ENCODE data around the gene CREG2. TPM values are rescaled to one million over a fixed set of nuclear protein-coding genes. Genes with fewer than 3 reads are reported as not detected.

CREG2 gene
- total and polyA plus RNA-seq, 2 donors (not counting 1 experiment from before 2014, with no cell fraction given) = 0.10 TPM; not detected in 1

DNA sequence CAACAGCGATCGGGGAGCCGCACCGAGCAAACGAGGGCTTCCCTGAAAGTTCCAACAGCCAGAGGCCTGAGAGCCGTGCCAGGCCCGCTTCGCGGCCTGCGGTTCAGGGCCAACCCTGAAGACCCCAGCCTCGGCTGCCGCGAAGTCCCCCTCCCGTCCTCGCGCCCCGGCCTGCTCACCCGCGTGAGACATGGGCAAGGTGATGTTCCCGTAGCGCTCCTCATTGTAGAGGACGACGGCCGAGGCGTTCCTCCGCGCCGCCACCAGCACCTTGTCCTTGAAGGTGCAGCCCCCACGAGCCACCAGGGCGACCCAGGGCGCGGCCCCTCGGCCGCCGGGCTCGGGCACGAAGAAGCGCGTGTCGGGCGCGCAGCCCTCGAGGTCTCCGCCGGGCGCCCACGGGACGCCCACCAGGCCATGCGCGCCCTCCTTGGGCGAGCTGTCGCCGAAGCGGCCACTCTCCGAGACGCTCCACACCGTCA lies 79.3 kb downstream of the CREG2 start:
- Histone ChIP-seq H3K4me2 (replicated peaks; ENCODE audit: low read depth, low read length, poor library complexity, severe bottlenecking) (peak overlapping the region; percentile 90), H3K27ac (ENCODE audit: low read length in 2 of 2) (peak overlapping the region; percentile 84 to 85), H4K20me1 (ENCODE audit: control insufficient read depth, insufficient read depth, low read length, poor library complexity, severe bottlenecking) (peaks cover 24% of the 10 kb centered on the region), H3K4me1 (ENCODE audit: control insufficient read depth in 2 of 2, insufficient read depth in 2 of 2, low read length in 2 of 2) (peaks cover 32 to 44% of the 10 kb centered on the region in 2 donors), H3K27me3 (replicated peaks in 1 of 4; ENCODE audit: control extremely low read depth in 1 of 4, control insufficient read depth in 3 of 4, insufficient read depth in 4 of 4, low read length in 3 of 4) (no peaks in the 10 kb centered on the region), H3K79me2 (ENCODE audit: control insufficient read depth, insufficient read depth, low read length) (peaks cover 56% of the 10 kb centered on the region), H2AFZ (ENCODE audit: insufficient read depth, low read depth, low read length, poor library complexity, severe bottlenecking) (peak overlapping the region; percentile 88), H3K36me3 (replicated peaks in 1 of 2; ENCODE audit: control extremely low read depth in 1 of 2, control insufficient read depth in 1 of 2, extremely low read depth in 1 of 2, insufficient read depth in 2 of 2, low read length in 1 of 2) (peaks cover 0 to 6% of the 10 kb centered on the region in 2 experiments), H3K9me3 (ENCODE audit: control extremely low read depth in 1 of 3, control insufficient read depth in 2 of 3, insufficient read depth in 1 of 3, low read length in 2 of 3) (no peaks in the 10 kb centered on the region), H3K4me3 (ENCODE audit: control extremely low read depth in 1 of 5, extremely low read depth in 1 of 5, insufficient read depth in 1 of 5, low read depth in 2 of 5, low read length in 4 of 5) (peak overlapping the region; percentile 57 to 93 (median 76)), H3K9ac (ENCODE audit: low read length) (peak overlapping the region; percentile 82)
- Mint-ChIP-seq H3K4me3 (peak overlapping the region; percentile 93), H3K27me3 (no peaks in the 10 kb centered on the region), H3K27ac (peak overlapping the region; percentile 92), H3K9me3 (ENCODE audit: insufficient read depth) (no peaks in the 10 kb centered on the region), H3K4me1 (peaks cover 54% of the 10 kb centered on the region)
- TF ChIP-seq, protein P1, sequence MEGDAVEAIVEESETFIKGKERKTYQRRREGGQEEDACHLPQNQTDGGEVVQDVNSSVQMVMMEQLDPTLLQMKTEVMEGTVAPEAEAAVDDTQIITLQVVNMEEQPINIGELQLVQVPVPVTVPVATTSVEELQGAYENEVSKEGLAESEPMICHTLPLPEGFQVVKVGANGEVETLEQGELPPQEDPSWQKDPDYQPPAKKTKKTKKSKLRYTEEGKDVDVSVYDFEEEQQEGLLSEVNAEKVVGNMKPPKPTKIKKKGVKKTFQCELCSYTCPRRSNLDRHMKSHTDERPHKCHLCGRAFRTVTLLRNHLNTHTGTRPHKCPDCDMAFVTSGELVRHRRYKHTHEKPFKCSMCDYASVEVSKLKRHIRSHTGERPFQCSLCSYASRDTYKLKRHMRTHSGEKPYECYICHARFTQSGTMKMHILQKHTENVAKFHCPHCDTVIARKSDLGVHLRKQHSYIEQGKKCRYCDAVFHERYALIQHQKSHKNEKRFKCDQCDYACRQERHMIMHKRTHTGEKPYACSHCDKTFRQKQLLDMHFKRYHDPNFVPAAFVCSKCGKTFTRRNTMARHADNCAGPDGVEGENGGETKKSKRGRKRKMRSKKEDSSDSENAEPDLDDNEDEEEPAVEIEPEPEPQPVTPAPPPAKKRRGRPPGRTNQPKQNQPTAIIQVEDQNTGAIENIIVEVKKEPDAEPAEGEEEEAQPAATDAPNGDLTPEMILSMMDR (IDR thresholded peaks at IDR 0.05) = no peak
- TF ChIP-seq EZH2 (IDR thresholded peaks at IDR 0.05; ENCODE audit: borderline replicate concordance, insufficient read depth, low read depth, low read length, poor library complexity, severe bottlenecking) = no peak
- intact Hi-C loops (cut with micrococcal nuclease) = loop anchor here (1.0 to 5.0 kb wide), 4 partner anchors 56 to 409 kb away; partner anchors contain the start of genes CNOT11 and TBC1D8
- ATAC-seq (ENCODE audit: low read depth) (peak; percentile 9), DNase-seq (no peak)
- WGBS (ENCODE audit: insufficient coverage) = under 1% methylated on average over 57 of the region's 57 CpGs
- ChIA-PET POLR2A (interaction anchor here (0.6 to 0.8 kb wide), 2 partner anchors 306 to 1971 kb away, joined by 3 read pairs; partner anchors contain the start of genes EIF5B and RPL31), CTCF (interaction anchor here (0.7 to 1.5 kb wide), 3 partner anchors 34 to 295 kb away, joined by 3 to 11 read pairs (median 6); no protein-coding TSS in a partner anchor)

DNA sequence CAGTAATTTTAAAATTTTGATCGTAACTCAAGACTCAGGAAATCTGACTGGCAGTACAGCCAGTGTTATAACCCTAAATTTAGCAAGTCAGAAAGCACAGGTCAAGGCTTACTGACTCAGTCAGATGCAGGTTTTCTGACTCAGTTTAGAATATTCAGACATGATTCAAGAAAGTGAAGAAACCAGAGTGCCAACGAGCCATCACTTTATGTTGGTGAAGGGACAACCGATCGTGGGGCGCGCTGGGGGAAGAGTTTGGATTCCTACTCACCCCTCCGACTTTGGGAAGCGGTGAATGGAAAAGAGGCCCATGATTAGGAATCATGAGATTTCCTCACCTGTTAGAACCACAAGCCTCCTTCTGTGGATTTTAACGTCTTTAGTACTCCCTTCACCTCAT lies 79.8 kb downstream of the CREG2 start:
- Mint-ChIP-seq H3K4me3 (peak overlapping the region; percentile 93), H3K4me1 (peaks cover 55% of the 10 kb centered on the region), H3K27ac (peak overlapping the region; percentile 92), H3K9me3 (ENCODE audit: insufficient read depth) (no peaks in the 10 kb centered on the region), H3K27me3 (no peaks in the 10 kb centered on the region)
- intact Hi-C loops (cut with micrococcal nuclease) = loop anchor here (2.0 to 5.0 kb wide), 3 partner anchors 155 to 410 kb away; partner anchors contain the start of gene TBC1D8
- no peaks in the 10 kb centered on the region for H3K27me3 ChIP-seq (replicated peaks in 1 of 4; ENCODE audit: control extremely low read depth in 1 of 4, control insufficient read depth in 3 of 4, insufficient read depth in 4 of 4, low read length in 3 of 4)
- 29% methylated on average over 2 of the region's 9 CpGs for WGBS (ENCODE audit: insufficient coverage)
- ATAC-seq (ENCODE audit: low read depth) (no peak), DNase-seq (no peak)
- H3K9ac ChIP-seq (ENCODE audit: low read length) = peak overlapping the region; percentile 82
- peak overlapping the region; percentile 84 to 85 for H3K27ac ChIP-seq (ENCODE audit: low read length in 2 of 2)
- peaks cover 61% of the 10 kb centered on the region for H3K79me2 ChIP-seq (ENCODE audit: control insufficient read depth, insufficient read depth, low read length)
- H3K4me2 ChIP-seq (replicated peaks; ENCODE audit: low read depth, low read length, poor library complexity, severe bottlenecking) = peak overlapping the region; percentile 90
- TF ChIP-seq, protein P1 (IDR thresholded peaks at IDR 0.05) = no peak
- TF ChIP-seq EZH2 (IDR thresholded peaks at IDR 0.05; ENCODE audit: borderline replicate concordance, insufficient read depth, low read depth, low read length, poor library complexity, severe bottlenecking) = no peak
- H4K20me1 ChIP-seq (ENCODE audit: control insufficient read depth, insufficient read depth, low read length, poor library complexity, severe bottlenecking) = peaks cover 28% of the 10 kb centered on the region
- peaks cover 0 to 6% of the 10 kb centered on the region in 2 experiments for H3K36me3 ChIP-seq (replicated peaks in 1 of 2; ENCODE audit: control extremely low read depth in 1 of 2, control insufficient read depth in 1 of 2, extremely low read depth in 1 of 2, insufficient read depth in 2 of 2, low read length in 1 of 2)
- POLR2A ChIA-PET = no interaction called here
- CTCF ChIA-PET = no interaction called here
- H3K4me1 ChIP-seq (ENCODE audit: control insufficient read depth in 2 of 2, insufficient read depth in 2 of 2, low read length in 2 of 2) = peaks cover 32 to 44% of the 10 kb centered on the region in 2 donors
- H3K9me3 ChIP-seq (ENCODE audit: control extremely low read depth in 1 of 3, control insufficient read depth in 2 of 3, insufficient read depth in 1 of 3, low read length in 2 of 3) = no peaks in the 10 kb centered on the region
- H3K4me3 ChIP-seq (ENCODE audit: control extremely low read depth in 1 of 5, extremely low read depth in 1 of 5, insufficient read depth in 1 of 5, low read depth in 2 of 5, low read length in 4 of 5) = peak overlapping the region; percentile 57 to 93 (median 76)
- peak overlapping the region; percentile 88 for H2AFZ ChIP-seq (ENCODE audit: insufficient read depth, low read depth, low read length, poor library complexity, severe bottlenecking)

Data from B cell (primary cell).